ENCODE data around the gene TACR1.

TACR1 gene

DNA sequence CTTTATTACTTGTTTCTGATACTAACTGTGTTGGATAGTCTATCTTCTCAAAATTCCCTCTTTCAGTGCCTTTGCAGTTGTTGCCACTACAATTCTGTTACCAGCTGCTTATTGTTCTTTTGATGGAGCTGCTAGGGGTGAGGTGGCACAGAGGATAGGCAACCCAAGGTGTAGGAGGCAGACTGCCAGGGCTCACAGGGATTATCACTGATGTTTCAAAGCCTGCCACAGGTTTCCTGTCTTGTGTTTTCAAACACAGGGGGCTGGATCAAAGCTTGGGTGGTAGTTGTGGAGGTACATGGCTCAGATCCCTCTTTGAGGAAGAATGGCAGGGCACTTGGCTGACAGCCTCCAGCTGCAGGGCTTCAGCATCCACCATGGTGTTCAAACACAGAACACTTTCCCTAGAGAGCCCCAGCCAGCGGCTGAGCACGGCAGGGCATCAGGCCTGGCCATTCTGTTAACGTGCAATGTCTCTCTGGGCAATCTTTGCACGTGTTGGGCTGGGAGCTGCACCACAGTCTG is 153.7 kb downstream of the TACR1 start:
- DNase-seq = no peak

- DNase-seq = no peak
These were observed 155.0 kb downstream of the TACR1 start for GRCh38 chr2:75044291-75044690.

GRCh38 chr2:75042823-75043222 is 156.5 kb downstream of the TACR1 start:
- no peak for DNase-seq

- no peak for DNase-seq
These were observed 157.4 kb downstream of the TACR1 start for GRCh38 chr2:75041731-75042600.

GRCh38 chr2:75041226-75041625 is 158.1 kb downstream of the TACR1 start:
- DNase-seq = no peak

DNA sequence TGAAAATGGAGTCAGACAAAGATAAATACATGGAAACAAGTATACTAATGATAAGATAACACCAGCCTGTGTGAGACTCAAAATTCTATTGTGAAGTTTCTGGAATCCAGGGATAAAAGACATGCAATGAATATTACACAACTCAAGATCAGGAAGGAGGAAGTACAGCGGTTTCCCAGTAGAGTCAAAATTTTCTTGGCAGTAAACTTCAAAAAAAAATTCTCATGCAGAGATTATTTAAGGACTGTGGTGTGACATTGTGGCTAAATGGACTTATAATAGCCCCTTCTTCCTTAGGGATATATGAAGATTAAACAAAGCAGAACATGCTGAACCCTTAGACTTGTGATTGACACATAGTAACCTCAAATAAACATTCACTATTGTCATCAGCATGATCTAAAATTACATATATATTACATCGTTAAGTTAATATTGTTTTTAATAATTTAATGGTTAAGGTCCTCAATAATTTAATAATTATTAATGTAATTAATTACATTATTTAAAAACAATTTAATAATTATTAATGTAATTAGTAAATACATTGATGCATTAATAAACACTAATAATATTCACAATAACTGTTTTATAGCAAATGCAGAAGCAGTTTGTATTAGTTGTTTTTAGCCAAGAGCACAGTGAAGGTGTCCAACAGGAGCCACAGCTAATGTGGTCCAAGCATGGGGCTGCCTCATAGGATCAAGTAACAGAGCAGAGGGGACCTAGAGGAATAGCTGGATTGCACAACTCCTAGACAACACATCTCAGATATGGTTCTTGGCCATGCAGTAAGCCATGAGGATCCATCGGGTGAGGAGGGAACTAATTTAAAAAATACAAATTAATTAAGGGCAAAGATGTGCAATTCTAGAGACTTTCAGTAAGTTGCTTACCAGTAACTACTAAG is 163.6 kb downstream of the TACR1 start:
- no peak for DNase-seq

GRCh38 chr2:75033516-75033915 is 165.8 kb downstream of the TACR1 start:
- DNase-seq = no peak

- no peak for DNase-seq
These were observed 167.2 kb downstream of the TACR1 start for GRCh38 chr2:75031906-75032803.

GRCh38 chr2:75031171-75031570 is 168.1 kb downstream of the TACR1 start:
- DNase-seq = no peak

DNA sequence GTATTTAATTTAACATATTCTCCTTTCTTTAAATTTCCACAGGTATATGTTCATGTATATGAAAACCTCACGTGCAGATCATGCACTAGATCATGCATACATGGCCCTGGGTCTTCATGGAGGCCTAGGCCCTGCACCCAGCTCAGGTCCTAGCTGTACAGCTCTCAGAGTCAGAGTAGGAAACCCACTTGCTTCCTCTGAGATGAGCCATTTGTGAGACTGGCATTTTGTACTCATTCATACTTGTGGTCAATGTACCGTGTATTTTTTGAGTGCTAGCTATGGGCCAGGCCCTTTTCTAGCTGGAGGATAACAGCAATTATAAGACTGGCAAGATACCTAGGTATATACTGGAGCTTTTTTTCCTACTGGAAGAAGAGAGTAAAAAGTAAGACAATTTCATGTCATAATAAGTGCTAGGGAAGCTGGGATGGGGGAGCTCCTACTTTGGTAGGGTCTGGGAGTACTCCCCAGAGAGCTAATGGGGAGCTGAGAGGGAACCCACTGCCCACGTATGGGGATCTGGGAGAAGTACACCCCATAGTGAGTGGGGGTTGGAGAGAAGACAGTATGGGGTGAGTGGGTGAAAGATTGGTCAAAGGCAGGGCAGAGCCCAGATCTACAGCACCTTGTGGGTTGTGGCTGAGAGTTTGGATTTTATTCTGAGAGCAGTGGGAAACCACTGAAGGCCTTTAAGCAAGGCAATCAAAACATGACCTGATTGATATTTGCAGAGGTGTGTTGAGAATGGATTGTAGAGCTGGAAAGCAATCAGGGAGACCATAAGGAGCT is 168.9 kb downstream of the TACR1 start:
- DNase-seq = no peak

DNA sequence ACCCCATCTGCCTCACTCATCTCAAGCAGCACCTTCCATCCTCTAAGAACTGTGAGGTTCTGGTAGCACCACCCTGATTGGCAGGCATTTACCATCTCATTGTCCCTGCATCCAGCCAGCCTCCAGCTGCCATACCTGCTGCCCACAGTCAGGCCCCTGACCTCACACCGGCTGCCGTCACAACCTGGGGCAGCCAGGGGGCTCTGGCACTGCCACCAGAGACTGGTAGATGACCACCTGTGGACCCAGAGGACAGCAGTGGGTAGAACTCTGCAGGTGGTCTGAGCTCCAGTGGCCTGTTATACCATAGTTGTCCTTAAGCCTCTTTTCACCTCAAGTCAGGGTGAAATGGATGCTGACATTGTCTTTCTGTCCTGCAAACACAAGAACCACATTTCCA is 171.4 kb downstream of the TACR1 start:
- no peak for DNase-seq

- DNase-seq = no peak
These were observed 173.5 kb downstream of the TACR1 start for GRCh38 chr2:75025633-75026380.

- no peak for DNase-seq
These were observed 174.1 kb downstream of the TACR1 start for GRCh38 chr2:75025216-75025615.

DNA sequence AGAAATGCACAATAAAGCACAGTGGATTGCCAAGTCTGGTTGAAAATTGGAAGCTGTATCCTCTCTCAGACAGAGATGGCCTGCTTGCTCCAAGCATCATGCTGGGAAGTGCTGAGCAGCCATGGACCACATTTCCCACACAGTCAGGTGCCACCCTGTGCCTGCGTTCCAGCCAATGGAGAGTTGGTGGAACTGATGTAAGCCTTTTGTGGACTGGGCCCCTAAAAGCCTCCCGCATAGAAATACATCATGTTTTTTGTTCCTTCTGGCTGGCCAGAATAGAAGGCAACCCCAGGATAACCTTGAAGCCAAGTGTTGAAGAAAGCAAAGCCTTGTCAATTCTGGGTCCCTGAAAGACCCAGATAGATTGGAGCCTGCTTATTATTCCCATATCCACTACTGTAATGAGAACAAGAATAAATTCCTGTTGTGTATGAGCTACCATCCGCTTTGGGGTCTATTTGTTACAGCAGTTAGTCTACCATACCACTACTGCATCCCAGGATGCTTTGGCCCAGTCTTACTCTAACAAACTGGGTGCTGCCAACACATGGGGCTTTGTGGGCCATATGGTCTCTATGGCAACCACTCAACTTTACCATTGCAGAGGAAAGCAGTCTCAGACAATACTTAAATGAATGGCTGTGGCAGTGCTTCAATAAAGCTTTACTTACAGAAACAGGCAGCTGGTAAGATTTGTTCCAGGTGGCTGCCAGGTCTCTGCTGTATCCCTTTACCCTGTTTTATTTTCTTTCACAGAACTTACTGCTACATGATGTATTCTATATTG is 175.5 kb downstream of the TACR1 start:
- DNase-seq = no peak

DNA sequence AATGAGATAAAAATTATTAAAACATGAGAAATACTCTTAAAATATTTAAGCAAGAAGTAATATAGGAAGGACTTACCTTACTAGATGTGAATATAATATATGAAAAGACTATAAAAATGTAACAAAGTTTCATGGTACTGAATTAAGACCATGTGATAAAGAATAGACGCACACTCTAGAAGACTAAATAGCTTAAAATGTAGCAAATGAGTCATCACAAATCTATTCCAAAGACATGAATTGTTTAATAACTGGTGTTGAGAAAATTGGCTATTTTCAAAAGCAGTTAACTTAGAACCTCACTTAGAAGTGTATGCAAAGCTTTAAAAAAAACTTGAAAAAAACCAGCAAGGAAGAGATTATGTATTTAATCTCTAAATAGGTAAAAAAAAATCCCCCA is 176.8 kb downstream of the TACR1 start:
- DNase-seq = no peak

DNA sequence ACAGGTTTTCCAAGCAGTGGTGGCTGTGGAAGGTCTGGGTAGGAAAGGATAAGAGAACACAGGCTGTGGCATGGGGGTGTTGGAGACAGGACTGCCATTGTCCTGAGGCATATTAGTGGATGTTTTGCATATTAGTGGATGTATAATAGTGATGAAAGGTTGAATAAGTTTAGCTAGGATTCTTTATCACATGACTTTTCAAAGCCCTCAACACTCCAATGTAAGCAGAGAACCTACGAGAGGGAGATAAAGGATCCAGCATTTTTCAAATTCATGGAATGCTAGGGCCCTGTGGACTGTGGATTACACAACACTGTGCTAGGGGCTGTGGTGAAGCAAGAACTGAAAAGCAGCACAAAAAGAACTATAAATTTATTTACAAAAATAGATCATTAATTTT is 177.6 kb downstream of the TACR1 start:
- DNase-seq = no peak

- DNase-seq = no peak
These were observed 178.8 kb downstream of the TACR1 start for GRCh38 chr2:75020476-75020875.

DNA sequence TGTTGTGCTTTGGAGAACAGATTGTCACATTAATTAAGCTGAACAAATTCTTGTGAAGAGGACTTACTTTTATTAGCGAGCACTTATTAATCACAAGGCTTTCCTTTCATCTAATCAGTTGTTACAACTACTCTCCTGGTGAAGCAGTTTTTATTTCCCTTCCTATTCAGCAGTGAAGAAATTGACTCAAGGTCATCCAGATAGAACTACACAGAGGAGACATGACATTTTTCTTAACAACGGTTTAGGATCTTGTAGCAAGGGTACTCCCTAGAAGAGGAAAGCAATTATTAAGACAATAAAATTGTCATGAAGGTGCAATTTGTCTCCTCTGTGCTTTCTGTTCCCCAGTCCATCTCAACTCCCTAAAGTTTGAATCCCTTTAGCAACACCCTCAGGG is 179.5 kb downstream of the TACR1 start:
- DNase-seq = no peak

GRCh38 chr2:75018162-75018561 is 181.2 kb downstream of the TACR1 start:
- DNase-seq = no peak

DNA sequence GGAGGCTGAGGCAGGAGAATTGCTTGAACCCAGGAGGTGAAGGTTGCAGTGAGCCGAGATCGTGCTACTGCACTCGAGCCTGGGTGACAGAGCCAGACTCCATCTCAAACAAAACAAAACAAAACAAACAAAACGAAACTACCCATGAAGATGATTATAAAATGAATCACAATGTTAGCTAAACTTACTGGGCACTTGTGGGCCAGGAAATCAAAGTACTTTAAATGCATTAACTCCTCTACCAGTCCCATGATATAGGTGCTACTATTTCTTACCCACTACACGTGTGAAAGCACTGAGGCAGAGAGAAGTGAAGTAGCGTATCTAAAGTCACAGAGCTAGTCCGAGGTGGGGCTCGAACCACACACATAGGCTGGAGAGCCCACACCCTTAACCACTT is 187.2 kb downstream of the TACR1 start:
- no peak for DNase-seq

Data from activated CD4-positive, alpha-beta T cell treated with anti-CD3 and anti-CD28 coated beads, Interleukin-2, amount 50 U/mL, for 48 hours (primary cell).